Measurements from ENCODE around the gene RNF166.

DNA sequence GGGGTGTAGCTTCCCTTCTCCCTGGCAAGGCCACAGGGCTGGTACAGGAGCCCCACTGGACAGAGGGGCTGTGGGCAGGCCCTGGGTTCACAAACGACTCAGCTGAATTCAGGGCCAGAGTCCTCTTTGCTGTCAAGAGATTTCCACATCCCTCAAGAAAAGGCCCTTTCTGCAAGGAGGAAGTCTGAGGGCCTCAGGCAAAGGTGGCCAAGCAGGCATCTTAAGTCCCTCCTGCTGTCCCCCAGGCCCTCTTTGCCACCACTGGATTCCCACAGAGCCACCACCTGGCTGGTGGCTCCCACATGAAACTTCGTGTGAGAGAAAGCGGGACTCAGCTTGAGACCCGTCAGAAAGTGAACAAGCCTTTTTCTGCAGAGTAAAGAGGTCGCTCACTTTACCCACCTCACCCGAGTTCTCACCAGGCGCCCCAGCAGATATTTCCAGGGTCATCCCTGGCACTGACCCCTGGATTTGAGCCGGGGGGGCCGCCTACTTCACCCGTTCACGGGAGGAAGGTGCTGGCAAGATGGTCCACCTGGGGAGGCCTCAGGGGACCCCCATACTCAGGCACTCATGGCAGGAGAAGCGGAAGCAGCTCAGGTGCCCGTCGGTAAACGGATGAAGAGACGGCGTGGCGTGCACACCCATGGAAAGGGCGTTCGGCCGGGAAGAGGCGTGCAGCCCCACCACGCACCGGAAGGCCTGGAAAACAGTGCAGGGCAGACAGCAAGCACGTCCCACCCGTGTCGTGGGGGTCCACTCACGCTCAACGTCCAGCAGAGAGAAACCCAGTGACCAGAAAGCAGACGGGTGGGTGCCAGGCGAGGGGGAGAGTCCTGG is 3.6 kb downstream of the RNF166 start:
- TF ChIP-seq, protein P1, sequence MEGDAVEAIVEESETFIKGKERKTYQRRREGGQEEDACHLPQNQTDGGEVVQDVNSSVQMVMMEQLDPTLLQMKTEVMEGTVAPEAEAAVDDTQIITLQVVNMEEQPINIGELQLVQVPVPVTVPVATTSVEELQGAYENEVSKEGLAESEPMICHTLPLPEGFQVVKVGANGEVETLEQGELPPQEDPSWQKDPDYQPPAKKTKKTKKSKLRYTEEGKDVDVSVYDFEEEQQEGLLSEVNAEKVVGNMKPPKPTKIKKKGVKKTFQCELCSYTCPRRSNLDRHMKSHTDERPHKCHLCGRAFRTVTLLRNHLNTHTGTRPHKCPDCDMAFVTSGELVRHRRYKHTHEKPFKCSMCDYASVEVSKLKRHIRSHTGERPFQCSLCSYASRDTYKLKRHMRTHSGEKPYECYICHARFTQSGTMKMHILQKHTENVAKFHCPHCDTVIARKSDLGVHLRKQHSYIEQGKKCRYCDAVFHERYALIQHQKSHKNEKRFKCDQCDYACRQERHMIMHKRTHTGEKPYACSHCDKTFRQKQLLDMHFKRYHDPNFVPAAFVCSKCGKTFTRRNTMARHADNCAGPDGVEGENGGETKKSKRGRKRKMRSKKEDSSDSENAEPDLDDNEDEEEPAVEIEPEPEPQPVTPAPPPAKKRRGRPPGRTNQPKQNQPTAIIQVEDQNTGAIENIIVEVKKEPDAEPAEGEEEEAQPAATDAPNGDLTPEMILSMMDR (IDR thresholded peaks at IDR 0.05) = no peak
- TF ChIP-seq POLR2AphosphoS5 (IDR thresholded peaks at IDR 0.05) (no peak), POLR2A (IDR thresholded peaks at IDR 0.05) (no peak)
